ENCODE measurements around the gene ROCK2. TPM values are rescaled to one million over a fixed set of nuclear protein-coding genes. Genes with fewer than 3 reads are reported as not detected.

Gene ROCK2
- total and polyA plus RNA-seq, 2 of the 13 experiments (the other 11 are each of a cell fraction or from before 2014, with no cell fraction given): 38.1 to 119 TPM

- Histone ChIP-seq H2AFZ (ENCODE audit: low read length) (no peak overlapping the region), H3K79me2 (ENCODE audit: insufficient read depth, low read length) (peaks cover 34% of the 10 kb centered on the region), H3K27me3 (ENCODE audit: control insufficient read depth in 1 of 2, insufficient read depth in 2 of 2, low read length in 2 of 2) (no peaks in the 10 kb centered on the region; a peak in 1 of 5 replicates), H3K4me2 (ENCODE audit: low read depth, low read length) (peak overlapping the region; percentile 96), H3K9ac (ENCODE audit: insufficient read depth, low read depth, low read length) (peak overlapping the region; percentile 79), H3K9me3 (ENCODE audit: low read length) (no peaks in the 10 kb centered on the region), H3K4me3 (replicated peaks in 1 of 3; ENCODE audit: insufficient read depth in 1 of 3, low read depth in 2 of 3, low read length in 3 of 3) (peak overlapping the region in 2 of 3 experiments; percentile 38 to 70; a peak in 2 of 6 replicates), H3K36me3 (replicated peaks in 1 of 2; ENCODE audit: control insufficient read depth in 1 of 2, insufficient read depth in 2 of 2, low read length in 2 of 2) (no peaks in the 10 kb centered on the region; a peak in 1 of 5 replicates), H3K4me1 (ENCODE audit: insufficient read depth, low read length) (peaks cover 91% of the 10 kb centered on the region), H4K20me1 (ENCODE audit: insufficient read depth, low read length) (no peaks in the 10 kb centered on the region), H3K27ac (ENCODE audit: extremely low read length, insufficient read depth, low read length) (peak overlapping the region; percentile 86)
- in situ Hi-C loops (cut with HindIII; ENCODE audit: extremely low pct_ligation_motif_present, low pct_unique_long_range_greater_than_20kb): no loop called here
- 6% methylated on average over 5 of the region's 5 CpGs for WGBS (ENCODE audit: low lambda C conversion rate)
- DNase-seq (ENCODE audit: low spot score) (peak; percentile 95), FAIRE-seq (peak; percentile 86), ATAC-seq (peak; percentile 20)
- CTCF ChIA-PET (ENCODE audit: low intra/inter-chr PET ratio, low total read pairs): no interaction called here
- BruUV-seq (replicated peaks): no TSS peak
- intact Hi-C loops (cut with micrococcal nuclease; ENCODE audit: unreplicated experiment): loop anchor here (10.0 kb wide), 1 partner anchor 168 kb away; the partner anchor contains the start of gene GREB1
- POLR2A ChIA-PET: interaction anchor here (0.7 to 8.3 kb wide), 9 partner anchors 8 to 100 kb away, joined by 3 to 220 read pairs (median 36); partner anchors contain the start of gene ROCK2
- TF ChIP-seq LBX2 (CRISPR knock-in tag; IDR thresholded peaks at IDR 0.05; ENCODE audit: borderline replicate concordance) (no peak), ARNTL (CRISPR knock-in tag; IDR thresholded peaks at IDR 0.05) (peak; percentile 79; the same call in 1 of the 2 replicates), MIER2 (CRISPR knock-in tag; IDR thresholded peaks at IDR 0.05) (0 out of 2 replicates have a peak, but pooled peaks have one; percentile 40), KMT2B (CRISPR knock-in tag; IDR thresholded peaks at IDR 0.05) (peak; percentile 28; the same call in 1 of the 2 replicates), SIX4 (CRISPR knock-in tag; IDR thresholded peaks at IDR 0.05) (peak; percentile 35; the same call in 1 of the 2 replicates), NONO (IDR thresholded peaks at IDR 0.05) (no peak), NONO (CRISPR knock-in tag; conservative IDR thresholded peaks at IDR 0.05) (no peak; the same call in 1 of the 2 replicates), ZBTB3 (CRISPR knock-in tag; IDR thresholded peaks at IDR 0.05; ENCODE audit: borderline replicate concordance, low read depth) (peak; percentile 33; the same call in 1 of the 2 replicates), ZNF746 (CRISPR knock-in tag; IDR thresholded peaks at IDR 0.05) (peak; percentile 93; the same call in 1 of the 2 replicates), ZMYM3 (CRISPR knock-in tag; IDR thresholded peaks at IDR 0.05) (peak; percentile 86), NR2F6 (IDR thresholded peaks at IDR 0.05) (peak; percentile 81), NR2F6 (CRISPR knock-in tag; IDR thresholded peaks at IDR 0.05) (peak; percentile 79), NR2F2 (IDR thresholded peaks at IDR 0.05; ENCODE audit: borderline replicate concordance, low read depth) (peak; percentile 66), CEBPB (IDR thresholded peaks at IDR 0.05; ENCODE audit: borderline replicate concordance, low read depth, low read length) (peak; percentile 95), ZIK1 (CRISPR knock-in tag; IDR thresholded peaks at IDR 0.05; ENCODE audit: borderline replicate concordance, low read depth) (no peak), ZSCAN9 (CRISPR knock-in tag; IDR thresholded peaks at IDR 0.05; ENCODE audit: borderline replicate concordance) (peak; percentile 60; the same call in 1 of the 2 replicates), ZNF503 (CRISPR knock-in tag; IDR thresholded peaks at IDR 0.05) (peak; percentile 89), ZBTB20 (CRISPR knock-in tag; IDR thresholded peaks at IDR 0.05; ENCODE audit: borderline replicate concordance, low read depth) (peak; percentile 58; the same call in 1 of the 2 replicates), ZNF800 (CRISPR knock-in tag; IDR thresholded peaks at IDR 0.05) (0 out of 2 replicates have a peak, but pooled peaks have one; percentile 49), TFDP2 (CRISPR knock-in tag; IDR thresholded peaks at IDR 0.05) (peak; percentile 73), ZNF124 (CRISPR knock-in tag; IDR thresholded peaks at IDR 0.05) (0 out of 2 replicates have a peak, but pooled peaks have one; percentile 21)
Observed at GRCh38 chr2:11366326-11366741, 21.9 kb upstream of the ROCK2 start.

Data from HepG2 (cell line).